Medulla oblongata (tissue), 1 donor: ENCODE data around the gene PTPN14.
"Not testable (repeated sequence)": the region's sequence is repeated elsewhere in the genome, so short reads cannot be mapped to it uniquely, and the experiment has no call there.

ENCODE experiments used
- DNase-seq: peaks from one replicate; pipeline ENCODE4 v3.0.0-alpha.2; 2015; ENCODE audit errors: extremely low spot score

PTPN14 gene

GRCh38 chr1:214397497-214397896, 153.9 kb downstream of the PTPN14 start:
- DNase-seq, result no peak

- no peak for DNase-seq
These were observed 155.1 kb downstream of the PTPN14 start for GRCh38 chr1:214396330-214396729.

- not testable (repeated sequence) for DNase-seq
These were observed 156.8 kb downstream of the PTPN14 start for GRCh38 chr1:214394569-214394968.

- DNase-seq, result no peak
These were observed 158.3 kb downstream of the PTPN14 start for GRCh38 chr1:214393086-214393485.

GRCh38 chr1:214391873-214392645, 159.3 kb downstream of the PTPN14 start:
- no peak for DNase-seq

GRCh38 chr1:214389734-214390133, 161.7 kb downstream of the PTPN14 start:
- DNase-seq, result no peak

GRCh38 chr1:214386747-214387146, 164.7 kb downstream of the PTPN14 start:
- no peak for DNase-seq

- no peak for DNase-seq
These were observed 165.1 kb downstream of the PTPN14 start for GRCh38 chr1:214386333-214386732.

- DNase-seq, result no peak
These were observed 166.0 kb downstream of the PTPN14 start for GRCh38 chr1:214385428-214385827.

- DNase-seq, result no peak
These were observed 166.9 kb downstream of the PTPN14 start for GRCh38 chr1:214384373-214385079.

GRCh38 chr1:214383381-214384372, 167.7 kb downstream of the PTPN14 start:
- no peak for DNase-seq

- DNase-seq, result no peak
These were observed 170.3 kb downstream of the PTPN14 start for GRCh38 chr1:214380986-214381695.

GRCh38 chr1:214380396-214380795, 171.0 kb downstream of the PTPN14 start:
- DNase-seq, result no peak

- DNase-seq, result no peak
These were observed 172.0 kb downstream of the PTPN14 start for GRCh38 chr1:214379236-214379970.

GRCh38 chr1:214378492-214378891, 172.9 kb downstream of the PTPN14 start:
- DNase-seq, result no peak

GRCh38 chr1:214377886-214378285, 173.5 kb downstream of the PTPN14 start:
- no peak for DNase-seq

- no peak for DNase-seq
These were observed 173.9 kb downstream of the PTPN14 start for GRCh38 chr1:214377485-214377884.

- no peak for DNase-seq
These were observed 179.3 kb downstream of the PTPN14 start for GRCh38 chr1:214372092-214372491.

- no peak for DNase-seq
These were observed 180.8 kb downstream of the PTPN14 start for GRCh38 chr1:214370615-214371014.

- no peak for DNase-seq
These were observed 182.0 kb downstream of the PTPN14 start for GRCh38 chr1:214369364-214369763.

- DNase-seq, result no peak
These were observed 183.6 kb downstream of the PTPN14 start for GRCh38 chr1:214367841-214368240.
